Heart right ventricle (tissue), 16 donors: ENCODE results near the gene FCAMR. TPM values are rescaled to one million over a fixed set of nuclear protein-coding genes. Genes with fewer than 3 reads are reported as not detected.

Experiments
- ATAC-seq, 8 donors: fragments of 200-7000 bp; cut with Tn5 transposase; one replicate each; pipeline ENCODE4 v1.9.1; 2020; ENCODE audit warnings: mild to moderate bottlenecking in 8 of 8, moderate library complexity in 8 of 8, moderate number of reproducible peaks in 1 of 8
- DNase-seq, 2 donors: peaks; one replicate each; pipeline ENCODE4 v3.0.0-alpha.2; 2020
- H3K27ac ChIP-seq, 10 donors: fragments of 200-600 bp; sonication (generic) in 2 of 10; one replicate each; pipeline versions ENCODE4 v1.5.0 to v1.8.0; 2020 to 2022; ENCODE audit warnings: mild to moderate bottlenecking in 3 of 10
- H3K27me3 ChIP-seq, 7 donors: fragments of 200-600 bp; one replicate each; pipeline ENCODE4 v1.8.0; 2021 to 2022; ENCODE audit warnings: mild to moderate bottlenecking in 2 of 7
- H3K36me3 ChIP-seq, 9 donors: fragments of 200-600 bp; sonication (generic) in 1 of 9; one replicate each; pipeline versions ENCODE4 v1.5.0 to v1.8.0; 2020 to 2022; ENCODE audit warnings: mild to moderate bottlenecking in 2 of 9
- H3K4me1 ChIP-seq, 9 donors: fragments of 200-600 bp; sonication (generic) in 1 of 9; one replicate each; pipeline versions ENCODE4 v1.5.0 to v1.8.0; 2020 to 2022; ENCODE audit warnings: mild to moderate bottlenecking in 4 of 9
- H3K4me3 ChIP-seq, 10 donors: fragments of 200-600 bp; sonication (generic) in 2 of 10; one replicate each; pipeline versions ENCODE4 v1.5.0 to v1.8.0; 2020 to 2022; ENCODE audit warnings: mild to moderate bottlenecking in 7 of 10, moderate library complexity in 2 of 10
- H3K9me3 ChIP-seq, 11 donors: fragments of 200-600 bp in 10 of 11; sonication (generic) in 2 of 11; one replicate each; pipeline versions ENCODE4 v1.5.0 to v1.8.0; 2013 to 2022; ENCODE audit warnings: mild to moderate bottlenecking in 2 of 11, control low read depth in 1 of 11, moderate library complexity in 1 of 11
- WGBS, 2 donors: extraction: QIAGEN DNeasy Blood & Tissue Kit; methylation state at CpG; one replicate each; pipeline ENCODE4 v1.1.7; 2013; ENCODE audit warnings: inconsistent platforms in 1 of 2; 5-methylcytosine and 5-hydroxymethylcytosine counted together
- intact Hi-C, 10 donors: fragments of 100-400 bp; cut with DNase I; formaldehyde crosslinking; loops; one replicate each; pipeline versions ENCODE4 v1.11.1 to v1.14.2; 2022
- polyA plus RNA-seq, 2 donors: library from polyadenylated mRNA; stranded (reverse); fragments of 200-250 nt; gene quantifications; one replicate each; pipeline ENCODE4 v1.2.3, GENCODE V29; 2013
- total RNA-seq, 10 donors: library from RNA; stranded (reverse); fragmentation: NEBNext Ultra II Directional in 3 of 10; extraction: Animal tissue kit (Norgen Biotek cat#: 25700) in 3 of 10; gene quantifications; one replicate each; pipeline versions ENCODE4 v1.2.1 to v1.2.4, GENCODE V29; 2021 to 2023
- TF ChIP-seq, protein P1 (sequence below), 9 donors: fragments of 200-600 bp; sonication (generic) in 2 of 9; IDR thresholded peaks; one replicate each; pipeline versions ENCODE4 v1.5.0 to v1.8.0; 2021 to 2022; ENCODE audit warnings: antibody characterized with exemption in 9 of 9, mild to moderate bottlenecking in 5 of 9, moderate library complexity in 1 of 9
- donor health status: Arrhythmogenic right ventricular cardiomyopathy.
- donor health status: ischemic (EF 13 %, LVEDD 7.1; RV severe dilation, severe dysfunction).
- donor health status: healthy with polysubstance abuse.
- donor health status: DM: no; HTN: yes; CAD: no.
- donor health status: DM: no; HTN: no; CAD: no.
- donor health status: ischemic (EF 25% LVEDD 6.9; RV normal size, moderate dysfunction).
- donor health status: ischemic (EF 25% LVEDD 5.7; RV mildly dilated, moderate dysfunction).
- donor health status: healthy.
- donor health status: DM: yes; HTN: yes; CAD: no.
- donor health status: Ischemic cardiomyopathy.
- donor health status: ischemic (EF 35%, LVEDD 5.7; RV mildly dilated, moderate dysfunction).
- donor health status: nonischemic (EF 11% LVEDD 7.7; RV severe dilation, severe dysfunction).
- donor health status: DM: yes; HTN: yes; CAD: no.
- donor health status: PGD.
- donor health status: ischemic (EF 29% LVEDD 5.4; RV normal size, mild dysfunction).
- donor health status: nonischemic (EF 23%, LVEDD 6.1; RV moderate dilation, normal function).

Gene FCAMR
- total and polyA plus RNA-seq, 12 donors = not detected

DNA sequence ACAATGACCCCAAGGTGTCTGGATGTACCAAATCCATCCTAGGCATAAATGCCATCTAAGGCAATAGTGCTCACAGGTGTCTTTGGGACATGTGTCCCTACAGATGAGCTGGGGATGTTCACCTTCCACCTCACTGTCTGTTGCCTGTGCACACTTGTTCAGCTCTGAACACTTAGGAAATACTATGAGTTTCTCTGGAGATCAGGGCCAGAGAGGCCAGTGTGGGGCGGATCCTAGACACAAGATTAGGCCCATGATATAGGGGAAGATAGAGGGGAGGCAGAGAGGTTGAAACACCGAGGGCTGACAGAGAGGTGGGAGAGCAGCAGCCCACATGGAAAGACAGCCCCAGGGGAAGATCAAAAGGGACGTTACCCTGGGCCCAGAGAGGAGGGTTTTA lies 36.7 kb upstream of the FCAMR start:
- H3K36me3 ChIP-seq = no peaks in the 10 kb centered on the region
- no peaks in the 10 kb centered on the region for H3K9me3 ChIP-seq
- ATAC-seq (no peak), DNase-seq (no peak)
- TF ChIP-seq, protein P1, sequence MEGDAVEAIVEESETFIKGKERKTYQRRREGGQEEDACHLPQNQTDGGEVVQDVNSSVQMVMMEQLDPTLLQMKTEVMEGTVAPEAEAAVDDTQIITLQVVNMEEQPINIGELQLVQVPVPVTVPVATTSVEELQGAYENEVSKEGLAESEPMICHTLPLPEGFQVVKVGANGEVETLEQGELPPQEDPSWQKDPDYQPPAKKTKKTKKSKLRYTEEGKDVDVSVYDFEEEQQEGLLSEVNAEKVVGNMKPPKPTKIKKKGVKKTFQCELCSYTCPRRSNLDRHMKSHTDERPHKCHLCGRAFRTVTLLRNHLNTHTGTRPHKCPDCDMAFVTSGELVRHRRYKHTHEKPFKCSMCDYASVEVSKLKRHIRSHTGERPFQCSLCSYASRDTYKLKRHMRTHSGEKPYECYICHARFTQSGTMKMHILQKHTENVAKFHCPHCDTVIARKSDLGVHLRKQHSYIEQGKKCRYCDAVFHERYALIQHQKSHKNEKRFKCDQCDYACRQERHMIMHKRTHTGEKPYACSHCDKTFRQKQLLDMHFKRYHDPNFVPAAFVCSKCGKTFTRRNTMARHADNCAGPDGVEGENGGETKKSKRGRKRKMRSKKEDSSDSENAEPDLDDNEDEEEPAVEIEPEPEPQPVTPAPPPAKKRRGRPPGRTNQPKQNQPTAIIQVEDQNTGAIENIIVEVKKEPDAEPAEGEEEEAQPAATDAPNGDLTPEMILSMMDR (IDR thresholded peaks at IDR 0.05) = no peak
- H3K4me1 ChIP-seq = peaks cover 0 to 5% (median 0%) of the 10 kb centered on the region in 9 donors
- no peaks in the 10 kb centered on the region for H3K27me3 ChIP-seq
- intact Hi-C loops = no loop called here
- H3K4me3 ChIP-seq = no peak overlapping the region
- 67 to 73% methylated on average over 3 of the region's 3 CpGs for WGBS, 2 donors
- no peak overlapping the region for H3K27ac ChIP-seq

DNA sequence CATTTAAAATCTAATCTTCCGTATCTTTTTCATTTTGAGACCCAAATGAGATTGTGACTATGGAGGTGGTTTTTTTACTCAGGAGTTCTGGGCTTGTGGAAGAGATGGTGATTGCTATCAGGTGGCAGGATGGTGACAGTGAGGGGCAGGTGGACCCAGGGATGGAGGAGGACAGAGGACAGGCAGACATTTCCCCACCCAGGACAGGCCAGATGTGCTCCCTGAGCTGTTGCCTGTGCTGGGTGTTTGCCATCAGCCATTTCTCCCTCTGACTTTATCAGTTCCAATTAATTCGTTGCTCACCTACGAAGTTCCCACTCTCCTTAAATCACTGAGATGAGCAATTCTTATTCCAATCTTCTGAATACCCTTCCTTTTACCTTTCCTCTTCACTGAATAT lies 35.8 kb upstream of the FCAMR start:
- TF ChIP-seq, protein P1 (IDR thresholded peaks at IDR 0.05) = no peak
- Histone ChIP-seq H3K36me3 (no peaks in the 10 kb centered on the region), H3K27ac (no peak overlapping the region), H3K4me3 (no peak overlapping the region), H3K4me1 (peaks cover 0 to 5% (median 0%) of the 10 kb centered on the region in 9 donors), H3K27me3 (no peaks in the 10 kb centered on the region), H3K9me3 (no peaks in the 10 kb centered on the region)
- no peak for ATAC-seq
- DNase-seq = no peak
- 85 to 93% methylated on average over 3 of the region's 3 CpGs for WGBS, 2 donors
- intact Hi-C loops = no loop called here

DNA sequence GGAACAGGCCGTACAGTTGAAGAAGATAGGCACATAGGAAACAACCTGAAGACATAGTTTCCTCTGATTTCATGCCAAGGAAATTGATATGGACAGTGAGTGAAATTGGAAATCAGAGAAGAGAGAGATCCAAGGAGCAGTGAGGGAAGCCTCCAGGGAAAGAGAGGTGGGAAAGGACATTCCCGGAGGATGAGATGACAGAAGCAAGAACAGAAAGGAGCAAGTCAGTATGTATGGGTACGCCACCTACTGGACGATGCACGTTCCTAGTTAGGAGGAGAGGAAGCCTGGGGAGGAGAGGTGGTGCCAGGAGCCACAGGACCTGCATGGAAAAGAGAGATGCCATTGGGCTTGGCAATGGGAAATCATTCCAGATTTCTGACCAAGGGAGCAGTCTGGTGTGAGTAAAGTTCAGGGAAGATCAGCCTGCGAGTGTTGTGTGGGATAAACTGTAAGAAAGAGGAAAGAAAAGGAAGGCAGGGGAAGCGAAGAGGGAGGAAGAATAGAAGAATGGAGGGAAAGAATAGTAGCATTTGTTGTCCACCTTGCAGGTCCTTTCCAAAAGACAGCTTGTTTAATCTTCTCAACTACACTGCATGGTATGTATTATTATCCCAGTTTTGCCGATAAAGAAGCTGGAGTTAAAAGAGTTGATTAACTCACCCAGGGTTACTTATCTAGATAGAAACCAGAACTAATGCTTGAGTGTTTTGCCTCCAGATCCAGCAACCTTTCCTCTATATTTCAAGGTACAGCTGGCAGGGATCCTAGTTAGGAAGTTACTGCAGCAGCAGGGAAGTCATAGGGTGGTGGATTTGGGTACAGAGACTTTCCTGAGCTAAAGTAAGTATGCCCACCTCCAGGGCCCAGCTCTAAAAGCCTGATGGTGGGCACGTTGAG lies 34.9 kb upstream of the FCAMR start:
- H3K27ac ChIP-seq = no peak overlapping the region
- peaks cover 0 to 5% (median 0%) of the 10 kb centered on the region in 9 donors for H3K4me1 ChIP-seq
- no peak overlapping the region for H3K4me3 ChIP-seq
- H3K9me3 ChIP-seq = no peaks in the 10 kb centered on the region
- no peaks in the 10 kb centered on the region for H3K36me3 ChIP-seq
- 36 to 41% methylated on average over 9 of the region's 9 CpGs for WGBS, 2 donors
- ATAC-seq = peak in 7 of 8 donors; percentile 54 to 82 (median 69)
- H3K27me3 ChIP-seq = no peaks in the 10 kb centered on the region
- TF ChIP-seq, protein P1 (IDR thresholded peaks at IDR 0.05) = peak in 8 of 9 donors; percentile 24 to 77 (median 64)
- intact Hi-C loops = no loop called here
- peak in 1 of 2 donors; percentile 45 for DNase-seq

DNA sequence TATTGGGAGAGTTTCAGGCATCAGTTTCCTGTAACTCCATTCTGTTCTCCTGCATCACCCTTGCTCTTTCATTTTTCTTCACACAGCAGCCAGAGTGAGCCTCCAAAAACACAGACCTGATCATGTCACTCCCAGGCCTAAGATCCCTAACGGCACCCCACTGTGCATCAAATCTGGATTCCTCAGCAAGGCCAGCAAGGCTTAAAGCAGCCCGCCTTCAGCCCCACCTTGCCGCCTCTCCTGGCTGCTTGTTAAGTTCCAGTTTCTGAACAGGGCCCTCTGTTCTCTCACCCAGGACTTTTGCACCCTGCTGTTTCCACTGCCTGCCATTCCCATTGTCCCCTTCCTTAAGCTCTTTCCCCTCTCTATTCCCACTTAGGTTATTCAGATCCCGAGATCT lies 33.0 kb upstream of the FCAMR start:
- H3K9me3 ChIP-seq = no peaks in the 10 kb centered on the region
- no peaks in the 10 kb centered on the region for H3K36me3 ChIP-seq
- no peak overlapping the region for H3K27ac ChIP-seq
- intact Hi-C loops = no loop called here
- ATAC-seq (no peak), DNase-seq (no peak)
- H3K27me3 ChIP-seq = no peaks in the 10 kb centered on the region
- TF ChIP-seq, protein P1 (IDR thresholded peaks at IDR 0.05) = no peak
- 89 to 92% methylated on average over 4 of the region's 4 CpGs for WGBS, 2 donors
- peaks cover 0 to 5% (median 0%) of the 10 kb centered on the region in 9 donors for H3K4me1 ChIP-seq
- H3K4me3 ChIP-seq = no peak overlapping the region
